Endothelial cell of umbilical vein (primary cell): ENCODE data around the gene CHIC2.

Source experiments
- CTCF ChIP-seq, 2 donors: IDR thresholded peaks; 1 replicate in 1 of 2; 2 replicates in 1 of 2; pipeline ENCODE4 v1.5.1; 2011; ENCODE audit warnings: low read length in 2 of 2, mild to moderate bottlenecking in 2 of 2, moderate library complexity in 2 of 2, control low read depth in 1 of 2, inconsistent platforms in 1 of 2, low read depth in 1 of 2; ENCODE audit not compliant: insufficient read depth in 1 of 2; ENCODE audit errors: extremely low read depth in 1 of 2
- EZH2 ChIP-seq: IDR thresholded peaks from 2 replicates; pipeline ENCODE4 v1.6.1; 2012; ENCODE audit warnings: borderline replicate concordance, low read depth, mild to moderate bottlenecking, moderate library complexity, low read length, inconsistent platforms; ENCODE audit not compliant: severe bottlenecking
- FOS ChIP-seq: IDR thresholded peaks from 2 replicates; pipeline ENCODE4 v1.6.1; 2011; ENCODE audit warnings: mild to moderate bottlenecking, low read length, moderate library complexity, borderline replicate concordance; ENCODE audit not compliant: insufficient read depth
- GATA2 ChIP-seq: IDR thresholded peaks from 2 replicates; pipeline ENCODE4 v1.7.0; 2011; ENCODE audit warnings: low read depth, mild to moderate bottlenecking, moderate library complexity, mixed read lengths, low read length; ENCODE audit not compliant: insufficient read length, insufficient read depth
- JUN ChIP-seq: IDR thresholded peaks from 2 replicates; pipeline ENCODE4 v1.6.1; 2011; ENCODE audit warnings: borderline replicate concordance, low read depth; ENCODE audit not compliant: insufficient read length, insufficient read depth
- MAX ChIP-seq: IDR thresholded peaks from 2 replicates; pipeline ENCODE4 v1.6.1; 2011; ENCODE audit not compliant: insufficient read depth, insufficient read length
- MYC ChIP-seq: IDR thresholded peaks from one replicate; pipeline ENCODE4 v1.6.1; 2011; ENCODE audit warnings: mild to moderate bottlenecking, low read depth, low read length
- POLR2A ChIP-seq: IDR thresholded peaks from 2 replicates; pipeline ENCODE4 v1.6.1; 2012; ENCODE audit warnings: low read depth, mild to moderate bottlenecking, control low read depth, low read length
- POLR2AphosphoS5 ChIP-seq: IDR thresholded peaks from 2 replicates; pipeline ENCODE4 v1.6.1; 2012; ENCODE audit warnings: low read depth, mild to moderate bottlenecking, control low read depth, low read length, moderate library complexity; ENCODE audit not compliant: insufficient read depth

GRCh38 chr4:54066718-54067129 is 2.3 kb upstream of the CHIC2 start:
- TF ChIP-seq CTCF (IDR thresholded peaks at IDR 0.05; ENCODE audit: extremely low read depth in 1 of 2, insufficient read depth in 1 of 2, low read depth in 1 of 2, low read length in 2 of 2) (no peak), POLR2AphosphoS5 (peak; percentile 46), POLR2A (no peak), EZH2 (no peak), GATA2 (peak; percentile 80), JUN (no peak), MYC (no peak), MAX (no peak), FOS (no peak)
